HG03039 (cell line): ENCODE results near the gene GFPT2.

Source experiments
- ATAC-seq: cut with Tn5 transposase; IDR thresholded peaks from one replicate; pipeline ENCODE4 v1.9.1; 2021; ENCODE audit warnings: mild to moderate bottlenecking, moderate library complexity; ENCODE audit not compliant: unreplicated experiment

The GFPT2 gene

DNA sequence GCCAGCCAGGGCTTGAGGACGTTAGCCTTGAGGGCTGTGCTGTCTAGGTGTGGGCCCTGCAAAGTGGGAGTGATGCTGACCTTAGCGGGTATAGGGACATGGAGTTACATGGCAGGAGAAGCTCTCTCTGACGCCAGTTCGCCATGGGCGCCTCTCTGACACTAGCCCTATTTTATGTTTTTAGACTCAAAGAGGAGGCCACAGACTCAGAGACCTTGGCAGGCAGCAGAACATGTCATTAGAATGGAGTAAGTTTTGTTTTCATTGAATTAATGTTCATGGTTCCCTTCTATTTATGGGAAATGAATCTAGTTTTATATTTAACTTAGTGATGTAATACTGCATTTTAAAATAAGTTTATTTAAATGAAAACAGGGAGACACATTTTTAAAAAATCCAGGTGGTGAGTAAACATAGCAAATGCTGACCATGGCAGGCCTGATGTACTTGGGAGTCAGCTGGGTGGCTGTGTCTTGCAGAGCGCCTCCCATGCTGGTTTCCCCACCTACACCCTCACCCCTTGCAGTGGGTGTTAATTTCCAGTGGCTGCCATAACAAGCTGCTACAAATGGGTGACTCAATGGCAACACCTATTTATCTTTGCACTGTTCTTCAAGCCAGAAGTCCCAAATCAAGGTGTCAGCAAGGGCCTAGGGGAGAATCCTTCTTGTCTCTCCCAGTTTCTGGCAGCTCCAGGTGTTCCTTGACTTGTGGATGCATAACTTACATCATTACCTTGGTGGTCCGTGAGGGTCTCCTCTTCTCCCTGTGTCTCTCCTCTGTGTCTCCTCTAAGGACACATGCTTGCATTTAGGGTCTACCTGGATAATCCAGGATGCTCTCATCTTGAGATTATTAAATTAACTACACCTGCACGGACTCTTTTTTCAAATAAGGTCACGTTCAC lies 25.6 kb upstream of the GFPT2 start:
- ATAC-seq = no peak

DNA sequence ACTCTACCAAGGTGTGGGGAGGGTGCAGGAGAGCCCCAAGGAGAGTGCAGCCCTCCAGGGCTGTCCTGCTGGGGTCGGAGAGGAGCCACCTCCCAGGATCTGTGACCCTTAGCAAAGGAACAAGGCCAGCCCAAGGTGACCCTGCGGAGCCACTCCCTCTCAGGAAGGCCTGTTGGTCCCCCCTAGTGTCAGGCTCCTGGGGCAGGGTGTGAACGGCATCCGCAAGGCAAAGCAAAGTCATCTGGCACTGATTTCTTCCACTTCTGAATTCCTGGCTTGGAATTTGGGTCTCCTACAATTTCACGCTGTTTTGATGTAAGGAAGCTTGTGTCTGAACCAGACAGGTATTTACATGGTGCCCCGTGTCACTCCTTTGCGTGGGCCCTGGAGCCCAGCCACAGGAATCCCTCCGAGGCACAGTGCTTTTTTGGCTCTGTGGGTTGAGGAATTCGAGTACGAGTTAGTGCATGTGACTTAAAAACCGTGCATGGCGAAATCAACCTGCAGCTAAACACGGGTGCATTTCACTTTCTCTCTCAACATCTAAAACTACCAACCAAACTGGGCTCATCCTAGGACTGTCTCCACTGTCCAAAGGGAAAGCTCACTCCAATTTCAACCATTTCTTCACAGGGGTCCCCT lies 24.5 kb upstream of the GFPT2 start:
- ATAC-seq = no peak

DNA sequence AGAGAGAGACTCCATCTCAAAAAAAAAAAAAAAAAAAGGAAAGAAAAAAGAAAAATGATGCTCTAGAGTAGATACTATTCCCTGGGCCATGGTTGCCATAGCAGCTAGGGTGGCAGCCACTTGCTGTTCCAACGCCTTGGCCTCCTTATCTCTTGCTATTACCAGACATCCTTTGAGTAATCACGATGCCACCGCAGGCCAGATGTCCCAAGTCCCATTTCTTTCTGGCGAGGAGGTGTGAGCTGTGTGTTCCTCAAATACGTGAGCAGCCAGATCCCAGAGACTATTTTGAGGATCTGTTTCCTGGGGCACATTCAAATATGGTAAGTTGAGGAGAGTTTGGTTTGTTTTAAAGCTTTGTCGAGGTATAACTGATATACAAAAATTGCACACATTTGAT lies 23.4 kb upstream of the GFPT2 start:
- ATAC-seq = no peak

DNA sequence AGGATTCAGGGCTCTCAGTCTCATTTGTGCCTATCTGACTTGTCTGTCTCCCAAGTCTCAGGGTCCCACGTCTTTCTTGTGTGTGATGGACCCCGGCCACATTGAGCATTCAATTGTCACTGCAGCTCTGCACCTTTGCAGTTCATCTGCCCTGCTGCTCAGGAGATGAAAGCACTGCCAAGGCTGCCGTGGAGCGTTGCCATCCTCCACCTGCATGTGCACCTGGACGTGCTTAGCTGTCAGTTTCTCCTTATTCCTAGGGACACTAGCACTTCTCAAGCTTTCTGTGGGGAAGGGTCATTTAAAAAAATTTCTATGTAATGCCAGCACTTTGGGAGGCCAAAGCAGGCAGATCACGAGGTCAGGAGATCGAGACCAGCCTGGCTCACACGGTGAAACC lies 22.8 kb upstream of the GFPT2 start:
- no peak for ATAC-seq

DNA sequence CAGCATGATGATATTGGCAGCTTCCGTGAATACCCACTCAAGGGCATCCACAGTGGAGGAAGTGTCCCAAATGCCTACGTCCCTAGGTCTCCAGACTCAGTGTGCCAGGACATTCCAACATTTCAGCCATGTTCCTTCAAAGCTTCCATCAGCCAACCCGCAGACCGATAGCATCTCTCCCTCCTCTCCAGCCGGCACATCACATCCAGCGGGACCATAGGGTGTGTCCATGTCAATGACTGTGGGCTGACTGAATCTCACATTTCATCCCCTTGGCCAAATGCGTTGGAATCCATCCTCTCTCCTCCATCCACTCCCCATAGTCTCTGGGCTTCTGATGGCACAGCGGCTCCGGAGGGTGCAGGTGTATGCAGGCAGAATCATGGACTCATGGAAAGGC lies 22.2 kb upstream of the GFPT2 start:
- no peak for ATAC-seq

DNA sequence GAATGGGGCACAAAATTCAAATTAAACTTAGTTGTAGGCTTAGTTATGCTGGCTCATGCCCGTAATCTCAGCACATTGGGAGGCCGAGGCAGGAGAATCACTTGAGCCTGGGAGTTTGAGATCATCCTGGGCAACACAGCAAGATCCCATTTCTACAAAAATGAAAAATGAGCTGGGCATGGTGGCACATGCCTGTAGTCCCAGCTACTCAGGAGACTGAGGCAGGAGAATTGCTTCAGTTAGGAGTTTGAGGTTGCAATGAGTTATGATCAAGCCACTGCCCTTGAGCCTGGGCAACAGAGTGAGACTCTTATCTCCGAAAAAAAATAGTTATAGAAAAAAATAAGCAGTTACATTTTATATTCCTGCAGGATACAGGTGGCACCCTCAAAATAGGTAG lies 20.7 kb upstream of the GFPT2 start:
- ATAC-seq = no peak

DNA sequence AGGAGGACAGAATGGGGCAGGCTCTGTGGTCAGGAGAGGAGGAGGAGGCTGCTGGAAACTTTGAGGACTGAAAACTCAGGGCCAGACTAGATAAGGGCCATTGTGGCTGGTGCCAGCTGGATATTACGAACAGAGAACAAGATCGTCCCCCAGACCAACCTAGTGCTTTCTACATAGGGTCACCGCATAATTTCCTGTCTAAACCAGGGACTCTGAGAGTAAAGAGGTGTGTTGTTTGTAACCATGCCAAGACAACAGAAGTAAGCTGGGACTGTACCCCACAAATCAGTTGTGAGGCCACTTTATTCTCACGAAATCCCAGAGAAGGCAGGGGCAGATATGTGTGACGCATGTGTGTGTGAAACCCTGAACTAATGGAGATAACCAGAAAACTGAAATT lies 20.3 kb upstream of the GFPT2 start:
- ATAC-seq = no peak

DNA sequence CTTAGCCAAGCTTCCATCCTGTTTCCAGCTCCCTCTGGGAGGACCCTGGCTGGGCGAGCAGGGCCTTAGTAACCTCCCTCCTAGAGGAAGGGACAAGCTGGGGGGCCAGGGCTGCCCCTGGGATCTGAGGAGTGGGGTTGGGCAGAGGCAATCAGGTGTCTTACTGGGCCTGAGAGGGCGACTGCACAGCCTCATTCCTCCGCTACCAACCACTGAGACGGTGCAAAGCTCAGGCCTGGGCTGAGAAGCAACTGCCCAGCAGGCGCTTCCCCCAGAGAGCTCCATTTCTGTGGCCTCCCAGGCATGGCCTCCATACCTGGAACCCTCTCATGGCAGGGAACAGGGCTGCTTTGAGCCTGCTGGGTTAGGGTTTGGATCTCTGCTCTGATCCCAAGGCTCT lies 18.8 kb upstream of the GFPT2 start:
- ATAC-seq = no peak

DNA sequence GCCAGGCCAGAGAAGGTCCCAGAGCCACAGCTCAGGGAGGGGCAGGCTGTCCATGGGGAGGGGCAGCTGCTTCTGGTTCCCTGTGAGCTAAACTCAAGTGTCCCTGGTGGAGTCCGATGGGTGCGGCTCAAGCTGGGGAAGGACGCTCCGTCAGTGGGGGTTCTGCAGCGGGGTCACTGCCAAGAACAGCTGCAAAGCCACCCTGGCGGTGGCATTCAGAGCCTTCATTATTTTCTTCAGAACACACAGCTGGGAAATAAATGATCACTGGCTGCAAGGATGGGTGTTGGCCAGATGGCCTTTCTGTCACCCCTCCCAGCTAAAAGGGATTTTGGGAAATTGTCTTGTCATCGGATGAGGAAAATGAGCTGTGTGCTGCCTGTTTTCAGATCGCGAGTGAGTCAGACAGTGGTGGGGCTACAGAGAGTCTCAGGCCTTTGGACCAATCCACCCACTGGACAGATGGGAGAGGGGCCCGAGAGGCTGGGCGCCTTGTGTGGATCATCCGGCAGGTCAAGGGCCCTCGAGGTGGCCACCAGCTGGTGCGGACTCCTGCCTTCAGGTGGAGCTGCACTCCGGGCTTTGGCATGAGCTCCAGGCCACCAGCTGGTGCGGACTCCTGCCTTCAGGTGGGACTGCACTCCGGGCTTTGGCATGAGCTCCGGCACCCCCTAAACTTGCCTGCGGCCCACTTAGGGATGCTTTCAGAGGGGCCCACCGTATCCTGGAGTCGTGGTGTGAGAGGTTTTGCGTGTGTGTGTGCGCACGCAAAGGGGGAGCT lies 17.9 kb upstream of the GFPT2 start:
- no peak for ATAC-seq

DNA sequence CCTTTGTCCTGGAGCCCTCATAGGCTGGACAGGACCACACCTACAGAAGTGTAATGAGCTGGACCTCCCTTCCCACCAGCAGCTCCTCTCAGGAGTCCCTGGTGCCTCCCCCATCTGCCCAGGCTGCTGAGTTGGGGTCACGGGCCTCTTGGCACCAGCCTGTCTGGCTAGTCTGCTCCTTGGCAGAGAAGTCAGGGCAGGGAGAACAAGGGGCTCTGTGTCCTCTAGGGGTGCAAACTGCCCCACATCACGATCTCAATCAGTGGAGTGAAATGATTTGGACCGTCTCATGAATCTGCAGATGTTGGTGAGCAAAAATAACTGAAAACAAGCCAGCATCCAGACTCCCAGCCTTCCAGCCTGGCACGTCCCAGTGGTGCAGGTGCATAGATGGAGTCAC lies 14.9 kb upstream of the GFPT2 start:
- ATAC-seq = no peak

DNA sequence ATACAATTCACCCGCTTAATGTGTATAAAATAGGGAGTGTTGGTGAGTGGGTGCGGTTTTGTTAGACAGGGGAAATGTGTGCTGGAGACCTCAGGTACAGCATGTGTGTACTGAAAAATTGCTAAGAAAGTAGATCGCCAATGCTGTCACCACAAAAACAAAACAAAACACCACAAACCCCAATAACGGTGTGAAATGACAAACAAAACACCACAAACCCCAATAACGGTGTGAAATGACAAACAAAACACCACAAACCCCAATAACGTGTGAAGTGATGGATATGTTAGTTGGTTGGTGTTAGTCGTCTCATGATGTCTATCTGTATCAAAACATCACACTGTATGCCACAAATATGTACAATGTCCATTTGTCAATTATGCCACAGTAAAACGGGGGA lies 14.2 kb upstream of the GFPT2 start:
- no peak for ATAC-seq

DNA sequence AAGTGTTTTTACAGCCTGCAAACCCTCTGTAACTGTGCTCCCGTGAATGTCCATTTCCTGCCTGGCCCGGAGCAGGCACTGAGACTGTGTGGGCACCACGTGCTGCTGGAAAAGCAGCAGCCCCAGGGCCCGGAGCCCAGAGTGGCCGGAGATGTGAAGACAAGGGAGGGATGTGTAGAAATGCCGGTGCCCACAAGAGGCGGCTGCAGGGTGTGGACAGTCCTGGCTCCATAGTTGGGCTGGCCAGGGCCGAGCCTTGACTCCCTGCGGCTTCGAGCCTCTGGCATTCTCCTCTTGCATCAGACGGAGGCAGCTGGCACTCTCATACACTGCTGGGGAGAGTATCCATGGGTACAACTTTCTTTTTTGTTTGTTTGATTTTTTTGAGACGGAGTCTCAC lies 13.2 kb upstream of the GFPT2 start:
- no peak for ATAC-seq

DNA sequence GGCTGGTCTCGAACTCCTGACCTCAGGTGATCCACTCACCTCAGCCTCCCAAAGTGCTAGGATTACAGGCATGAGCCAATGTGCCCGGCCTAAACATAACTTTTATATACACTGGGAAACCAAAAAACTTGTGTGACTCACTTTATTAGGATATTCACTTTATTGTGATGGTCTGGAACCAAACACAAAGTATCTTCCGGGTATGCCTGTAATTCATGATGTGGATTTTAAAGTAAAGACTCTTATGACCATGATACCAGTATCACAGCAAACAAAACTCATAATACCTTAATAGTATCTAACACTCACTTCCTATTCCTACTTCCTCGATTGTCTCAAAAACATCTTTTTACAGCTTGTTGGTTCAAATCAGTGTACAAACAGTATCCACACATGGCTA lies 12.7 kb upstream of the GFPT2 start:
- ATAC-seq = no peak

DNA sequence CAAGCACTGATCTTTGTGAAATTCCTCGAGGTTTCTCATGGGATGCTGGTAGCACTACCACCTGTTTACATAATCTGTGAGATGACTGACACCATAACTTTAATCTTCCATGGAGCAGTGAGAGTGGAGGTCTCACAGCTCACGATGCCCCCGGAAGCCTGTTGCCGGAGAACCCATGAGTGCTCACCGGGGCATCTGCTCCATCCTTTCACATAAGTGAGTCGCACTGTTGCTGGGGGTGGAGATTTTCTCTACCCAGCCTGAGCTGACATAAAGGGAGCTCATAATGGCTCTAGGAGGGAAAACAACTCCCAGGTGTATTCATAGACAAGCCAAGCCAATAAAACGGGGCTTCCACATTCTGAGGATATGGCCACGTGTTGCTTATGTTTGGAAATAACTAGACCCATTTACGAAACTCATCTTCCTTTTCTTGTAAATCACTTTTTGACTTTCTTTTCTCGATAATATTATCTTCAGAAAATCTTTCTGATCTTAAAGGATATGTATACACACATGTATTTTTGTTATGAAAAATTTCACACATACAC lies 11.2 kb upstream of the GFPT2 start:
- ATAC-seq = no peak

DNA sequence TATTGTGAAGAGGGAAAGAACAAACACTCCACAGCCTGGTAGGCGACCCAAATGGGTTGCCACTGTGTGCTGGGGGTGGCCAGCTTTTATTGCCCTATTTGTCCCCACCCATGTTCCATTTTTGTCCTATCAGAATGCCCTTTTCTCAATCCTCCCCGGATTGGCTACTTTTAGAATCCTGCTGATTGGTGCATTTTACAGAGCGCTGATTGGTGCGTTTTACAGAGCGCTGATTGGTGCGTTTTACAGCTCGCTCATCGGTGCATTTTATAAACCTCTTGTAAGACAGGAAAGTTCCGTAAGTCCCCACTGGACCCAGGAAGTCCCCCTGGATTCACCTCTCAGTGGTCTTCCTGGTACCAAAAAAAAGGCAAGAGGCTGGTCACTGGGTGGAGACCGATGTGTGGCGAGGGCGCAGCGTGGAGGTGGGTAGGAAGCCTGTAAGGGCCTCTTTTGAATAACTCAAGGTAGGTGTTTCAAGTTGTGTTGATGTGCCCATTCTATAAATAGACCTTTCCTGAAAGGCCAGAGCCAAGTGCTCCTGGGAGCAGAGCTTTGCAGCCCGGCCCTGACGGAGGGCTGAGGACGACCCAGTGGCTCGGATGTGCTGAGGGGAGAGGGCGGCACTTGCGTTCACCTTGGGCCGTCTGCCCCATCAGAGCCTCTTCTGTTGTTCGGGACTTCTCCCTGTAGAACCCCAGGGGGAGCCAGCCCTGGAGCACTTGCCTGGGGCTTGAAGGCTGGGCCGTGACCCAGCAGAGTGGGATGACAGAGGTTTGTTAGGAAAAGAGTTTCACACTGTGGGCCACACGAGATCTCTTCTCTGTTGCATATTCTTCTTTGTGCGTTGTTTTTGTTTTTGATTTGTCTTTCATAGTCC lies 7.2 kb upstream of the GFPT2 start:
- ATAC-seq = no peak

DNA sequence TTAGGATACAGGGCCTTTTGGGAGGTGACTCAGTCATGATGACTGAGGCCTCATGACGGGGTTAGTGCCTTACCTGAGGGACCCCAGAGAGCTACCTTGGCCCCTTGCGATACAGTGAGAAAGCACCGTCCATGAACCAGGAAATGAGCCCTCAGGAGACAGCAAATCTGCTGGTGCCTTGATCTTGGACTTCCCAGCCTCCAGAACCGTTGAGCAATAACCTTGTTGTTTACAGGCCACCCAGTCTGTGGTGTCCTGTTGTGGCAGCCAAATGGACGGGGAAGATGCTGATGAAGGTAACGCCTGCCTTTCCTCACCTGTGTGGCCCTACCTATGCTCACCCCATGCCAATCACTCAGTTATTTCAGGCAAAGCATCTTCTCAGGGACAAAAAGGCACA lies 5.6 kb upstream of the GFPT2 start:
- no peak for ATAC-seq

DNA sequence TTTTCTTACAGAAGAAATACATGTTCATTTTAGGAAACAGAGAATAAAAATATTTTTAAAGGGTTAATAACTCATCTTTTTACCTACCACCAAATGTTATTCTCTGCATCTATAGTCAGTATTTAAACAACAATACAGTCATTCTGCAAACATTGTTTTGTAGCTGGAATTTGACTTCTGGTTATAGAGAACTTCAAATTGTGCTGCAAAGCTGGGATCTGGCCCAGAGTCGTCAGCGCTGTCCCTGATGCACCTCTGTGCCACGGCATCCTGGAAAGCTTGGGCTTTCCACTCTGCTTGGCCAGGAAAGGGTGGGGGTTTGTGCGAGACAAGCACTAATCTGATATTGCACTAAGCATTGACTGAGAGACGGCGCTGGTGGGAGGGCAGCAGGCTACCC lies 5.0 kb upstream of the GFPT2 start:
- no peak for ATAC-seq

DNA sequence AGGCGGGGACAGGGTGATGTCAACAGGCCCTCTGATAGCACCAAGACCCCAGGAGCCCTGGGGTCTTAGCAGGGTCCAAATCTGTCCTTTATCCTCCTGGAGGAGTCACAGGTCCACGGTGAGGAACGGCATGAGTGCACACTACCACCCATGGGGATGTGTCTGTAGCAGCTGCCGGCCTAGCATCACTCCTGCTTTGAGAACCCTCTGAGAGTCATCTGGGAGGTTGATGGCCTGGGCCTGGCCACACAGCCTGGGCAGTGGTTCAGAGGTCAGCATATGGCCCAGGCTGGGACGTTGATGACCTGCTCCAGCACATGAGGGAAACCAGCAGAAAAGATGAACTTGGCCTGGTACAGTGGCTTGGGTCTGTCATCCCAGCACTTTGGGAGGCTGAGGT lies 1.8 kb upstream of the GFPT2 start:
- ATAC-seq = no peak

DNA sequence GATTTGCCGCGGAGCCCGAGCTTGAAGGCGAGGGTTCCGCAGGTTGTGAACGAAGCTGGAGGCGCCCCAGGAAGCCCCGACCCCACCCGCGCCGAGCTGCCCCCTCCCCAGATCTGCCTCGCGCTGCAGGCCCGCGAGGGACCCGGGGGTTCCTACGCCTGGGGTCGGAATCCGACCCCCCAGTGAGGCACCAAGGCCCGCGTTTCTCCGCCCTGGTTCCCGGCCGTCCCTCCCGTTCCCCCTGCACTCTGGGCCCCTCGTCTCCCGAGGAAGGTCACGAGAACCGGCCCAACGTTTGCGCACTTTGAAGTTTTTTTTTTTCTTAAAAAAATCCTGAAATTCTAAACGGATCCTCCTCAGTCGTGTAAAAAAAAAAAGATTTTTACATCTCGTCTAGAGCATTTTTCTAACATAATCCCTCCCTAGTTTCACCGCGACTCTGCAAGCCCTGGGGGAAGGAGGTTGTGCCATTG lies 880 bp upstream of the GFPT2 start:
- ATAC-seq = no peak
